ENCODE data around the gene OR52D1.

OR52D1 gene

DNA sequence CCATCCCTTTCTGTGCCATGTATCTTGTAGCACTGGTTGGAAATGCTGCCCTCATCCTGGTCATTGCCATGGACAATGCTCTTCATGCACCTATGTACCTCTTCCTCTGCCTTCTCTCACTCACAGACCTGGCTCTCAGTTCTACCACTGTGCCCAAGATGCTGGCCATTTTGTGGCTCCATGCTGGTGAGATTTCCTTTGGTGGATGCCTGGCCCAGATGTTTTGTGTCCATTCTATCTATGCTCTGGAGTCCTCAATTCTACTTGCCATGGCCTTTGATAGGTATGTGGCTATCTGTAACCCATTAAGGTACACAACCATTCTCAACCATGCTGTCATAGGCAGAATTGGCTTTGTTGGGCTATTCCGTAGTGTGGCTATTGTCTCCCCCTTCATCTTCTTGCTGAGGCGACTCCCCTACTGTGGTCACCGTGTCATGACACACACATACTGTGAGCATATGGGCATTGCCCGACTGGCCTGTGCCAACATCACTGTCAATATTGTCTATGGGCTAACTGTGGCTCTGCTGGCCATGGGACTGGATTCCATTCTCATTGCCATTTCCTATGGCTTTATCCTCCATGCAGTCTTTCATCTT, 414 bp downstream of the OR52D1 start:
- H3K4me1 ChIP-seq (ENCODE audit: control insufficient read depth in 1 of 2, insufficient read depth in 2 of 2, low read length in 2 of 2), result no peaks in the 10 kb centered on the region
- no peaks in the 10 kb centered on the region for H3K27me3 ChIP-seq (ENCODE audit: low read depth, low read length)
- no peaks in the 10 kb centered on the region for H3K9me3 ChIP-seq (ENCODE audit: control insufficient read depth in 1 of 2, low read length in 2 of 2)
- H3K36me3 ChIP-seq (ENCODE audit: control insufficient read depth in 1 of 2, insufficient read depth in 2 of 2, low read length in 2 of 2), result no peaks in the 10 kb centered on the region
- H3K4me3 ChIP-seq (ENCODE audit: low read depth in 1 of 2, low read length in 2 of 2), result no peak overlapping the region
- no peak overlapping the region for H3K27ac ChIP-seq (ENCODE audit: low read length)

DNA sequence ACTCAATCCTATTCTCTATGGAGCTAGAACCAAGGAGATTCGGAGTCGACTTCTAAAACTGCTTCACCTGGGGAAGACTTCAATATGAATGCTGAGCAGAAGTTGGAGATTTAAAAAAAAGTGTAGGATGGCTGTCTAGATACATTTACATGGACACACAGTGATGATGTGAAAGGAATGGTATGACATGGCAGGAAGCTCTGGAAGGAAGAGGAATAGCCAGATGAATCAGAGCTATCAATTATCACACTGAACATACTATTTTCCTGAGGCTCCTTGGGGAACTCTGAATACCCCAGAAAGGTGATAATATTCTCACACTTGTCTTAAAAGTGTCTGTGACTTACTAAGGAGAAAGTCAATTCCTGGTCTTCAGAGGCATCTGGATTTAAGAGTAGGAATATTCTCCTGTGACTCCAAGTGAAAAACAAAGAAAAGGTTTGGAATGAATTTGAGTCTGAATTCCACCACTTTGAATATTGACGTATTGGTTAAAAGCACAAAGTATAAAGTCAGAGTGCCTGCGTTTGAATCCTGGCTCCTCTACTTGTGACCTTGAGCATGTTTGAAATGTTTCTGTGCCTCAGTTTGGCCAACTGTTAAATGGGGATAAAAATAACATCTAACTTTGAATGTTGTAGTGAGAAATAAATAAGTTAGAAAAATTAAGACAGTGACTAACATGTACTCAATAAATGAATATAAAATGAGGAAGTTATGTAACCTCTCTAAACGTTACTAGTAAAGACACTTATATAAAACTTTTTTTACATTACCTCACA, 1.3 kb downstream of the OR52D1 start:
- Histone ChIP-seq H3K27ac (ENCODE audit: low read length) (no peak overlapping the region), H3K4me3 (ENCODE audit: low read depth in 1 of 2, low read length in 2 of 2) (no peak overlapping the region), H3K9me3 (ENCODE audit: control insufficient read depth in 1 of 2, low read length in 2 of 2) (no peaks in the 10 kb centered on the region), H3K27me3 (ENCODE audit: low read depth, low read length) (no peaks in the 10 kb centered on the region), H3K36me3 (ENCODE audit: control insufficient read depth in 1 of 2, insufficient read depth in 2 of 2, low read length in 2 of 2) (no peaks in the 10 kb centered on the region), H3K4me1 (ENCODE audit: control insufficient read depth in 1 of 2, insufficient read depth in 2 of 2, low read length in 2 of 2) (no peaks in the 10 kb centered on the region)

DNA sequence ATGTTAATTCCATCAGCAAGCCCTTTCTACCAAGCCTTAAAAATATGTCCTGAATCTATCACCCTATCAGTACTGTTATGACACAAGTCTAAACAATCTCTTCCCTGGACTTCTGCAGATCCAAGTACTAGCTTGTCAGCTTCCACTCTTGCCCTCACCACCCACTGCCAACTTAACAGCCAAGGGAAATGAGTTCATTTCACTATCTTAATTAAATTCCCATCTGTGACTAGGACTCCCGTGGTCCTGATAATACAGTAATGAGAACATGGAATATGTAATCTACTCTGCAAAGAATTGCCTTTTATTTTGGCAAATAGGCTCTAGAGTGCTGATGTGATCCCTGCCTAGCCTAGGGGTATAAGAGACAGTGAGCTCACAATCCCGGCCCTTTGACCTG, 11.2 kb downstream of the OR52D1 start:
- Histone ChIP-seq H3K4me3 (ENCODE audit: low read depth in 1 of 2, low read length in 2 of 2) (no peak overlapping the region), H3K27ac (ENCODE audit: low read length) (no peak overlapping the region), H3K36me3 (ENCODE audit: control insufficient read depth in 1 of 2, insufficient read depth in 2 of 2, low read length in 2 of 2) (no peaks in the 10 kb centered on the region)

DNA sequence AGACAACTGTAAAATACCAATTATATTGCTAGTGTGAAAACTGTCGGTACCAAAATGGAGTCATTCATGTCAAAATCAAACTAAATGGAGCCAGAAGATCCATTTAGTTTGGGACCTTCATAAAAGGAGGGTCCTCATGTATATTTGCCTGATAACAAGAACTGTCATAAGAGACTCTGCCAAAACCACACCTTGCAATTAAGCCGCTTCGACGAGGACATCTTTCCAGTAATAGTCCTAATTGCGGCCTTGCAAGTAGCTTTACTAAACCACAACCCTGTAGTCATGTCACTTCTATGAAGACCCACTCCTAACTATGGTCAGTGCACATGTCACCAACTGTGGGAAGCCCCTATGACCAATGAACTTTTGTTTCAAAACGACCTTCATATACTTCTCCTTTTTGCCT, 11.9 kb downstream of the OR52D1 start:
- H3K9me3 ChIP-seq (ENCODE audit: control insufficient read depth in 1 of 2, low read length in 2 of 2), result no peaks in the 10 kb centered on the region
- H3K4me1 ChIP-seq (ENCODE audit: control insufficient read depth in 1 of 2, insufficient read depth in 2 of 2, low read length in 2 of 2), result no peaks in the 10 kb centered on the region
- no peak overlapping the region for H3K27ac ChIP-seq (ENCODE audit: low read length)
- no peaks in the 10 kb centered on the region for H3K27me3 ChIP-seq (ENCODE audit: low read depth, low read length)
- no peak overlapping the region for H3K4me3 ChIP-seq (ENCODE audit: low read depth in 1 of 2, low read length in 2 of 2)
- H3K36me3 ChIP-seq (ENCODE audit: control insufficient read depth in 1 of 2, insufficient read depth in 2 of 2, low read length in 2 of 2), result no peaks in the 10 kb centered on the region

More for the DNA sequence above, 11.2 kb downstream of the OR52D1 start:
- Histone ChIP-seq H3K4me1 (ENCODE audit: control insufficient read depth in 1 of 2, insufficient read depth in 2 of 2, low read length in 2 of 2) (no peaks in the 10 kb centered on the region), H3K27me3 (ENCODE audit: low read depth, low read length) (no peaks in the 10 kb centered on the region), H3K9me3 (ENCODE audit: control insufficient read depth in 1 of 2, low read length in 2 of 2) (no peaks in the 10 kb centered on the region)

DNA sequence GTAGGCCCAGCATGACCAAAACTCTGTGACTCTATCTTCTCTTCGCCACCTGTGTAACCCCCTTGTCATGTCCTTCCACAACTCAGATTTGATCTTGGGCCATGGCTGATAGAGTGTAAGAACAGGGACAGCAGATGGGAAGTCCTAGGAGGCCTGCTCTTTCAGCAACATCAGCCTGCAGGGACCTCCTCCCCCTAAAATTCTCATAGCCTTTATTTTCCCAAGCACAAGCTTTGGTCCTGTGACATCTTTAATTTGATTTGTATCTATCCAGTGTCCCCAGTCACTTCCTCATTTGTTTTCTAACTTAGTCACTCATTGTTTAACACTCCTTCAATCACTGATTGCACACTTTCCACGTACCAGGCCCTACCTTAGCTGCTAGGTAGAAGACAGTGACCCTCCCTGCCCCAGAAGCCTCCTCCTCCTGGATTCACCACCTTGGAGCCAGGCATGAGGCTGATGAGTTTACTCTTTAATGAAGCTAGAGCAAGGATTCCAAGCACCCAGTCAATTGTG, 16.0 kb downstream of the OR52D1 start:
- Histone ChIP-seq H3K27me3 (ENCODE audit: low read depth, low read length) (no peaks in the 10 kb centered on the region), H3K27ac (ENCODE audit: low read length) (no peak overlapping the region), H3K4me3 (ENCODE audit: low read depth in 1 of 2, low read length in 2 of 2) (no peak overlapping the region), H3K4me1 (ENCODE audit: control insufficient read depth in 1 of 2, insufficient read depth in 2 of 2, low read length in 2 of 2) (no peaks in the 10 kb centered on the region), H3K9me3 (ENCODE audit: control insufficient read depth in 1 of 2, low read length in 2 of 2) (no peaks in the 10 kb centered on the region), H3K36me3 (ENCODE audit: control insufficient read depth in 1 of 2, insufficient read depth in 2 of 2, low read length in 2 of 2) (no peaks in the 10 kb centered on the region)

DNA sequence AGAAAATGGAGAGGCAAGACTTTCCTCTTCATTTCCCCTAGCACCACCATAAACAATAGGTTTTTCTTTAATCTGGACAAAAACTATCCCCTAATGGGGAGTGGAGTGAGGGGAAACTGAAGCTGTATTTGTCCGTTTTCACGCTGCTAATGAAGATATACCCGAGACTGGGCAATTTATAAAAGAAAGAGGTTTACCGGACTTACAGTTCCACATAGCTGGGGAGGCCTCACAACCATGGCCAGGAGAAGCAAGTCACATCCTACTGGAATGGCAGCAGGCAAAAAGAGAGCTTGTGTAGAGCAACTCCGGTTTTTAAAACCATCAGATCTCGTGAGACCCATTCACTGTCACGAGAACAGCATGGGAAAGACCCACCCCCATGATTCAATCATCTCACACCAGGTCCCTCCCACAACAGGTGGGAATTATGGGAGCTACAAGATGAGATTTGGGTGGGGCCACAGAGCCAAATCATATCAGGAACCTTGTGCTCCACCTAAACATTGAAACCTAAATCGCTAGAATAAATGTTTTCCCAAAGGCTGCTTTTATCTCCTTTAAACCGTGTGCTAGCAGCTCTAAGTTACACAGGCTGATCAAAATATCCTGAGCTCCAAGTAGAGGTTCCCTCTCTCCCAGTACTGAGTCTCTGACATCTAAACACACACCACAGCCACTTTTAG, 17.0 kb downstream of the OR52D1 start:
- Histone ChIP-seq H3K27me3 (ENCODE audit: low read depth, low read length) (no peaks in the 10 kb centered on the region), H3K4me1 (ENCODE audit: control insufficient read depth in 1 of 2, insufficient read depth in 2 of 2, low read length in 2 of 2) (no peaks in the 10 kb centered on the region), H3K4me3 (ENCODE audit: low read depth in 1 of 2, low read length in 2 of 2) (no peak overlapping the region), H3K27ac (ENCODE audit: low read length) (no peak overlapping the region), H3K36me3 (ENCODE audit: control insufficient read depth in 1 of 2, insufficient read depth in 2 of 2, low read length in 2 of 2) (no peaks in the 10 kb centered on the region), H3K9me3 (ENCODE audit: control insufficient read depth in 1 of 2, low read length in 2 of 2) (no peaks in the 10 kb centered on the region)

DNA sequence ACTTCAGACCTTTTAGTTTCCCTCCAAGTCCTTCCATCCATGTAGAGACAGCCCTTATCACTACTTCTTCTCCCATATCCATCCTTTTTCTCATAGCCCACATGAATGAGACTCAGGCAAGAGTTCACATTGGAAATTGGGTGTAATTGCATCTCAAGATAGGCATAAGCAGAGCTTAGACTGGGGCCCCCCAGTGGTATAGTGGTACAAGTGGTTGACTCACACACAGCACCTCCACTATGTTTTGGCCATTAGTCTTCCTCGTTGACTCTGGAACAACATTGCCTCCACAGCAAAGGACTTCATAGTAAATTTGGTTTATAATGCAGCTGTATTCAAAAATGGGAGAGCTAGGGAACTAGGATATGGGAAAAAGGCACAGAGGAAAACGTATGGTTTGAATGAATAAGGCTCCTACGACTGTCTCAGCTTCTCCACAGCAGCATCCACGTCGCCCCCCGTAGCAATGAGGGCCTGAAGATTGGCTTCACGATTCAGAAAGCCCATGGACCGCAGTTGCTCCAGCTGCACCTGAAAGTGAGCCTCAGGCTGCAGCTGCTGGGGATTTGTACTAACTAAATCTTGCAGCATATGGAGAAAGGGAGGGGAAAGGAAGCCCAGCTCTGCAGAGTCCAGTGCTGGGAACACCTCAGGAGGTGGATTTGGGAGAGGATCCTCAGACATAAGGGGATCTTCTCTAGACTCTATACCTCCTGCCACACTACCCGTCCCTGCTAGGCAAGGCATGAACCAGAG, 18.9 kb downstream of the OR52D1 start:
- H3K4me3 ChIP-seq (ENCODE audit: low read depth in 1 of 2, low read length in 2 of 2), result no peak overlapping the region

DNA sequence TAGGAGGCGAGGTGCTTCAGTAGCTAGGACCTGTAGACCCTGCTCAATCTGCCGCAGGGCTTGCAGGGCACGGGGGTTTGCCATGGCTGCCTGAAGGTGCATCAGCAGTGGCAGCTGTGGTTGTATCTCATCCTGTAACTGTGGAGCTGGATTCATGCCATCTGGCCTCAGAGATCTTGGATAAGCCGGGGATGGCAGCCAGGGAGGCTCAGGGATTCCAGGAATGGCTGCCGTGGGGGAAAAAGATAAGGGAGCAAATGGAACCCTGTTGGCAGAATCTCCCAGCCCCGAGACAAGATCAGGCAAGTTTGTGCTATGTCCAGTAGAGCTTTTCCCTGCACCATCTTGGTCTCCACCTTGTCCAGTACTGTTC, 19.4 kb downstream of the OR52D1 start:
- Histone ChIP-seq H3K4me1 (ENCODE audit: control insufficient read depth in 1 of 2, insufficient read depth in 2 of 2, low read length in 2 of 2) (no peaks in the 10 kb centered on the region), H3K27me3 (ENCODE audit: low read depth, low read length) (no peaks in the 10 kb centered on the region), H3K36me3 (ENCODE audit: control insufficient read depth in 1 of 2, insufficient read depth in 2 of 2, low read length in 2 of 2) (no peaks in the 10 kb centered on the region), H3K27ac (ENCODE audit: low read length) (no peak overlapping the region), H3K4me3 (ENCODE audit: low read depth in 1 of 2, low read length in 2 of 2) (no peak overlapping the region), H3K9me3 (ENCODE audit: control insufficient read depth in 1 of 2, low read length in 2 of 2) (no peaks in the 10 kb centered on the region)

More for the DNA sequence above, 18.9 kb downstream of the OR52D1 start:
- no peaks in the 10 kb centered on the region for H3K4me1 ChIP-seq (ENCODE audit: control insufficient read depth in 1 of 2, insufficient read depth in 2 of 2, low read length in 2 of 2)
- no peaks in the 10 kb centered on the region for H3K36me3 ChIP-seq (ENCODE audit: control insufficient read depth in 1 of 2, insufficient read depth in 2 of 2, low read length in 2 of 2)
- H3K27ac ChIP-seq (ENCODE audit: low read length), result no peak overlapping the region
- no peaks in the 10 kb centered on the region for H3K27me3 ChIP-seq (ENCODE audit: low read depth, low read length)
- no peaks in the 10 kb centered on the region for H3K9me3 ChIP-seq (ENCODE audit: control insufficient read depth in 1 of 2, low read length in 2 of 2)

DNA sequence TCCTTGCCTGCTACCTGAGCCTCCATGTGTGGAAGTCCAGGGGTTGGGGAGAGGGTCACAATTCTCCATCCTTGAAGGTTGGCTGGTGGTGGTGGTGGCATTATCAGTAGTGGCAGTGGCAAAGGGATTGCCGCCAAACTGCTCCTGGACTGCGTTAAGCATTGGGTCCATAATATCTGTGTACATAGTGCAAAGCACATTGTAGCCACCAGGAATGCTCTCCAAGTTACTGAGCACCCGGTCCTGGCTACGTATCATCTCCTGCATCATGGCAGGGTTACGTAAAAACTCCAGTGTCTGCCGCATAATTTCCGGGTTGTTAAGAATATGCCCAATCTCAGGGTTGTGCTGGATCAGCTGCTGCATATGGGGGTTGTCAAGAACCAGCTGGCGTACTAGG, 20.1 kb downstream of the OR52D1 start:
- Histone ChIP-seq H3K27me3 (ENCODE audit: low read depth, low read length) (no peaks in the 10 kb centered on the region), H3K36me3 (ENCODE audit: control insufficient read depth in 1 of 2, insufficient read depth in 2 of 2, low read length in 2 of 2) (no peaks in the 10 kb centered on the region), H3K27ac (ENCODE audit: low read length) (no peak overlapping the region), H3K4me3 (ENCODE audit: low read depth in 1 of 2, low read length in 2 of 2) (no peak overlapping the region), H3K9me3 (ENCODE audit: control insufficient read depth in 1 of 2, low read length in 2 of 2) (no peaks in the 10 kb centered on the region), H3K4me1 (ENCODE audit: control insufficient read depth in 1 of 2, insufficient read depth in 2 of 2, low read length in 2 of 2) (no peaks in the 10 kb centered on the region)

DNA sequence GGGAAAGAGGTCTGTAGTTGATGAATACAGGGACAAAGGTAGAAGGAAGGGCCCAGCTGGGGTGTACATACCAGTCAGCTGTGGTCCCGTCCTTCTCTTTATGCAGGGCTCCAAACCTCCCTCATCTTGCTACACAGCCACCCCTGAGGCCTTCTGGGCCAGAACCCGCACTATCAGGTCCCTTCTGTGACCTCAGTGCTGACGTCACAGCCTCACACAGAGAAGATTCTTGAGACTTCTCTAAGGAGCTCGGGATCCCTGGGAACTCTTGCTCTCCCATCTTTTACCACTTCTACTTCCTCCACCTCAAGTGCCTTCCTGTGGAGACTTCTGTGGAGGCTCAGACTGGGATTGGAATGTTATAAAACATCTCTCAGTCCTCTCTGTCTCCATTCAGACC, 21.3 kb downstream of the OR52D1 start, which contains the start of gene UBQLN3:
TSS of gene UBQLN3 (minus strand) at position 155 of the 400 bp plus-strand sequence. CDS start 399 bp downstream, outside the sequence.
- no peaks in the 10 kb centered on the region for H3K4me1 ChIP-seq (ENCODE audit: control insufficient read depth in 1 of 2, insufficient read depth in 2 of 2, low read length in 2 of 2)
- no peaks in the 10 kb centered on the region for H3K36me3 ChIP-seq (ENCODE audit: control insufficient read depth in 1 of 2, insufficient read depth in 2 of 2, low read length in 2 of 2)
- no peaks in the 10 kb centered on the region for H3K27me3 ChIP-seq (ENCODE audit: low read depth, low read length)
- no peak within 1 kb of the TSS for H3K4me3 ChIP-seq (ENCODE audit: low read depth in 1 of 2, low read length in 2 of 2)
- H3K27ac ChIP-seq (ENCODE audit: low read length), result no peak within 1 kb of the TSS
- H3K9me3 ChIP-seq (ENCODE audit: control insufficient read depth in 1 of 2, low read length in 2 of 2), result no peaks in the 10 kb centered on the region

DNA sequence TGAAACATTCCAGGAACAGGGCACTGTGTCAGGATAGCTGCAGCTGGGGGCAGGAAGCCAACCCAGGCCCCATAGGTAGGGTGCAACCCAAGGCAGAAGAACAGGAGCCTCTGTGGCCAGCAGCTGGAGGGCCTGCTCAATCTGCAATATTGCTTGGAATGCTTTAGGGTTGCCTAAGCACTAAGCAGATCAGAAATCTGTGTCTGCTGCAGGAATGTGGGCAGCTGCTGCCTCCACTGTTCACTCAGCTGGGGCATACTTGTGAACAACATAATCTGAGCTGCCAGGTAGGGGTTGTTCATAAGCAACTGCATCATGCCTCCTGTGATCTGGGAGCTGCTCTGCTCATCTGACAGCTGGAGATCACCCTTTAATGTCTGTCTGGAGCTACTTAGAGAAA, 26.4 kb downstream of the OR52D1 start:
- H3K4me3 ChIP-seq (ENCODE audit: low read depth in 1 of 2, low read length in 2 of 2), result no peak overlapping the region
- no peaks in the 10 kb centered on the region for H3K9me3 ChIP-seq (ENCODE audit: control insufficient read depth in 1 of 2, low read length in 2 of 2)
- H3K27me3 ChIP-seq (ENCODE audit: low read depth, low read length), result no peaks in the 10 kb centered on the region
- H3K4me1 ChIP-seq (ENCODE audit: control insufficient read depth in 1 of 2, insufficient read depth in 2 of 2, low read length in 2 of 2), result no peaks in the 10 kb centered on the region
- no peak overlapping the region for H3K27ac ChIP-seq (ENCODE audit: low read length)
- H3K36me3 ChIP-seq (ENCODE audit: control insufficient read depth in 1 of 2, insufficient read depth in 2 of 2, low read length in 2 of 2), result no peaks in the 10 kb centered on the region
